CD4-positive, CD25-positive, alpha-beta regulatory T cell (primary cell): ENCODE results near the gene KRTAP10-3. TPM values are rescaled to one million over a fixed set of nuclear protein-coding genes. Genes with fewer than 3 reads are reported as not detected.

Experiments used
- ATAC-seq, 2 donors: fragments of 150-1000 bp; cut with Tn5 transposase; one replicate each; pipeline ENCODE4 v1.10.0; 2021; ENCODE audit warnings: low read depth in 2 of 2, moderate number of reproducible peaks in 2 of 2, moderate library complexity in 1 of 2
- DNase-seq, 3 donors: peaks; one replicate each; pipeline versions ENCODE4 v3.0.0 to v3.0.0-alpha.2; 2012 to 2022; ENCODE audit warnings: mixed read lengths in 1 of 3
- H3K27ac ChIP-seq: one replicate; pipeline ENCODE4 v1.7.0; 2013; ENCODE audit warnings: mild to moderate bottlenecking, low read length; ENCODE audit not compliant: insufficient read depth, poor library complexity, severe bottlenecking
- H3K27me3 ChIP-seq: one replicate; pipeline ENCODE4 v1.7.0; 2013; ENCODE audit warnings: low read length; ENCODE audit not compliant: control insufficient read depth, insufficient read depth
- H3K36me3 ChIP-seq: one replicate; pipeline ENCODE4 v1.7.0; 2013; ENCODE audit warnings: mild to moderate bottlenecking, low read length, moderate library complexity; ENCODE audit not compliant: control insufficient read depth, insufficient read depth
- H3K4me1 ChIP-seq: 2 replicates; pipeline ENCODE4 v1.7.0; 2013; ENCODE audit warnings: mild to moderate bottlenecking, low read length; ENCODE audit not compliant: insufficient read depth, control insufficient read depth, poor library complexity, severe bottlenecking
- H3K4me3 ChIP-seq: one replicate; pipeline ENCODE4 v1.7.0; 2013; ENCODE audit warnings: low read depth, mild to moderate bottlenecking, low read length, moderate library complexity
- H3K9me3 ChIP-seq, 2 experiments: 1 replicate in 1 of 2; 2 replicates in 1 of 2; pipeline ENCODE4 v1.7.0; 2013; ENCODE audit warnings: low read length in 2 of 2, mild to moderate bottlenecking in 1 of 2, moderate library complexity in 1 of 2; ENCODE audit not compliant: control insufficient read depth in 2 of 2
- H3K27ac Mint-ChIP-seq, 3 donors: one replicate each; pipeline ENCODE4 v1.8.0; 2020 to 2022; ENCODE audit warnings: mild to moderate bottlenecking in 3 of 3, mixed read lengths in 3 of 3, moderate library complexity in 2 of 3
- H3K27me3 Mint-ChIP-seq: one replicate; pipeline ENCODE4 v1.8.0; 2022; ENCODE audit warnings: mild to moderate bottlenecking, mixed read lengths
- H3K36me3 Mint-ChIP-seq: one replicate; pipeline ENCODE4 v1.8.0; 2020; ENCODE audit warnings: mixed read lengths
- H3K4me1 Mint-ChIP-seq, 4 donors: one replicate each; pipeline ENCODE4 v1.8.0; 2020 to 2022; ENCODE audit warnings: mixed read lengths in 4 of 4, mild to moderate bottlenecking in 1 of 4
- H3K4me3 Mint-ChIP-seq, 4 donors: one replicate each; pipeline ENCODE4 v1.8.0; 2020 to 2022; ENCODE audit warnings: mild to moderate bottlenecking in 4 of 4, mixed read lengths in 4 of 4, moderate library complexity in 3 of 4
- H3K9me3 Mint-ChIP-seq, 7 donors: one replicate each; pipeline ENCODE4 v1.8.0; 2020 to 2022; ENCODE audit warnings: mixed read lengths in 7 of 7, mild to moderate bottlenecking in 3 of 7, moderate library complexity in 2 of 7
- polyA plus RNA-seq, 4 donors: library from polyadenylated mRNA; unstranded; fragments of 300-500 nt; fragmentation: Illumina TruSeq; gene quantifications; one replicate each; pipeline ENCODE4 v1.2.3, GENCODE V29; 2021
- total RNA-seq: library from RNA; stranded (reverse); gene quantifications from one replicate; pipeline ENCODE4 v1.2.3, GENCODE V29; 2022

KRTAP10-3 gene
- total and polyA plus RNA-seq, 5 donors from 2014 or later = not detected

DNA sequence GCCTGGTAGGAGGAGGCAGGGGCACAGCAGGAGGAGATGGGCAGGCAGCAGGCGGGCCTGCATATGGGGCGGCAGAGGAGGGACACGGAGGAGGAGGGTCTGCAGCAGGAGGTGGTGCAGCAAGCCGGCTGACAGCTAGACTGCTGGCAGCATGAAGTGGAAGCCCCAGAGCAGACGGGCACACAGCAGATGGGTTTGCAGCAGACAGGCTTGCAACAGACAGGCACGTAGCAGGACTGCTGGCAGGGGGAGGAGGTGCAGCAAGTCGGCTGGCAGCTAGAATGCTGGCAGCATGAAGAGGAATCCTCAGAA is 21.2 kb upstream of the KRTAP10-3 start:
- Mint-ChIP-seq H3K27ac (peak overlapping the region in 1 of 3 donors; percentile 58), H3K4me3 (peak overlapping the region in 1 of 4 donors; percentile 65), H3K9me3 (peaks cover 0 to 41% (median 10%) of the 10 kb centered on the region in 7 donors), H3K36me3 (peaks cover 6% of the 10 kb centered on the region), H3K4me1 (peaks cover 9 to 17% (median 11%) of the 10 kb centered on the region in 4 donors), H3K27me3 (peaks cover 32% of the 10 kb centered on the region)
- ATAC-seq = no peak
- peaks cover 2% of the 10 kb centered on the region for H3K4me1 ChIP-seq
- H3K36me3 ChIP-seq = no peaks in the 10 kb centered on the region
- no peaks in the 10 kb centered on the region for H3K27me3 ChIP-seq
- H3K27ac ChIP-seq = no peak overlapping the region
- no peak overlapping the region for H3K4me3 ChIP-seq
- peaks cover 21 to 26% of the 10 kb centered on the region in 2 experiments for H3K9me3 ChIP-seq
- no peak for DNase-seq

- Mint-ChIP-seq H3K9me3 (peaks cover 0 to 41% (median 10%) of the 10 kb centered on the region in 7 donors), H3K27ac (no peak overlapping the region), H3K36me3 (peaks cover 6% of the 10 kb centered on the region), H3K27me3 (peaks cover 33% of the 10 kb centered on the region), H3K4me1 (peaks cover 6 to 15% (median 8%) of the 10 kb centered on the region in 4 donors), H3K4me3 (no peak overlapping the region)
- no peak overlapping the region for H3K4me3 ChIP-seq
- no peaks in the 10 kb centered on the region for H3K36me3 ChIP-seq
- no peaks in the 10 kb centered on the region for H3K27me3 ChIP-seq
- ATAC-seq = no peak
- H3K4me1 ChIP-seq = peaks cover 5% of the 10 kb centered on the region
- DNase-seq = no peak
- peaks cover 21 to 26% of the 10 kb centered on the region in 2 experiments for H3K9me3 ChIP-seq
- no peak overlapping the region for H3K27ac ChIP-seq
These were observed 20.6 kb upstream of the KRTAP10-3 start for GRCh38 chr21:44579056-44579832.

DNA sequence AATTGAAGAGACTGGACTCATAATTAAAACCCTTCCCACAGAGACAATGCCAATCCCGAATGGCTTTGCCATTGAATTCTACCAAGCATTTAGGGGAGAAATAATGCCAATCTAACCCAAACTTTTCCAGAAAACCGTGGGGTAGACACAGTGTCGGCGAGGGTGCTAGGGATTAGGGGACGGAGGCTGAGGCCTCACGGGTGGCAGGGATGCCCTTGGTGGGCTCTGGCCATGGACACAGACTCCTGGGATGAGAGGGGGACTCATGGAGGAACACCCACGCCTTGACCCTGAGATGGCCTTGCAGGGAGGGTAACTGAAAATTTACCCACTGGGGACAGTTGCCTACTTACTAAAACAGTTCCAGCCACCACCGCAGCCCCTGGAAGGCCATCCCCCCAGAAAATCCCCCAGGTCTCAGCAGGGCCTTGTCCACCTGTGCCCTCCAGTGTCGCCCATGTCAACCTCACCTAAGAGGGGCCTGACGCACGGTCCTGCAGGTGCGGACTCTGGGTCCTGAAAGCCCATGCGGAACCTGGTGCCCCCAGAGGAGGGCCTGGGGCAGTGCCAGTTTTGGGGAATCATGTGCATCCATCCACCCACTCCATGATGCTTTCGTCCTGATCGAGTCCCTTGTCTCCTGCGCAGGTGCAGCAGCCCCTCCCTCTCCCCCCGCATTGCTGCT is 19.9 kb upstream of the KRTAP10-3 start:
- H3K36me3 ChIP-seq = no peaks in the 10 kb centered on the region
- H3K4me3 ChIP-seq = no peak overlapping the region
- peaks cover 0 to 41% (median 10%) of the 10 kb centered on the region in 7 donors for H3K9me3 Mint-ChIP-seq
- peaks cover 0 to 8% (median under 1%) of the 10 kb centered on the region in 4 donors for H3K4me1 Mint-ChIP-seq
- DNase-seq = no peak
- ATAC-seq = no peak
- H3K27me3 Mint-ChIP-seq = peaks cover 29% of the 10 kb centered on the region
- H3K9me3 ChIP-seq = peaks cover 21 to 26% of the 10 kb centered on the region in 2 experiments
- H3K27ac ChIP-seq = no peak overlapping the region
- H3K4me3 Mint-ChIP-seq = no peak overlapping the region
- no peaks in the 10 kb centered on the region for H3K27me3 ChIP-seq
- no peak overlapping the region for H3K27ac Mint-ChIP-seq
- peaks cover 5% of the 10 kb centered on the region for H3K4me1 ChIP-seq
- peaks cover 6% of the 10 kb centered on the region for H3K36me3 Mint-ChIP-seq

- H3K27ac Mint-ChIP-seq = no peak overlapping the region
- peaks cover 34% of the 10 kb centered on the region for H3K27me3 Mint-ChIP-seq
- peaks cover 0 to 31% (median 4%) of the 10 kb centered on the region in 7 donors for H3K9me3 Mint-ChIP-seq
- no peak overlapping the region for H3K4me3 Mint-ChIP-seq
- peaks cover 13 to 14% of the 10 kb centered on the region in 2 experiments for H3K9me3 ChIP-seq
- H3K4me1 ChIP-seq = peaks cover 5% of the 10 kb centered on the region
- ATAC-seq (no peak), DNase-seq (no peak)
- peaks cover 0 to 5% (median 0%) of the 10 kb centered on the region in 4 donors for H3K4me1 Mint-ChIP-seq
- no peaks in the 10 kb centered on the region for H3K27me3 ChIP-seq
- no peak overlapping the region for H3K4me3 ChIP-seq
- no peak overlapping the region for H3K27ac ChIP-seq
- H3K36me3 Mint-ChIP-seq = peaks cover 6% of the 10 kb centered on the region
- no peaks in the 10 kb centered on the region for H3K36me3 ChIP-seq
These were observed 17.4 kb upstream of the KRTAP10-3 start for GRCh38 chr21:44576025-44576420.

- H3K27me3 ChIP-seq = no peaks in the 10 kb centered on the region
- no peak overlapping the region for H3K4me3 ChIP-seq
- Mint-ChIP-seq H3K9me3 (peaks cover 0 to 27% (median 4%) of the 10 kb centered on the region in 7 donors), H3K27me3 (peaks cover 32% of the 10 kb centered on the region), H3K4me1 (peaks cover 0 to 5% (median 0%) of the 10 kb centered on the region in 4 donors), H3K27ac (no peak overlapping the region), H3K4me3 (no peak overlapping the region), H3K36me3 (peaks cover 6% of the 10 kb centered on the region)
- H3K36me3 ChIP-seq = no peaks in the 10 kb centered on the region
- no peak for ATAC-seq
- H3K9me3 ChIP-seq = peaks cover 11 to 12% of the 10 kb centered on the region in 2 experiments
- peaks cover 5% of the 10 kb centered on the region for H3K4me1 ChIP-seq
- no peak overlapping the region for H3K27ac ChIP-seq
- no peak for DNase-seq
These were observed 16.9 kb upstream of the KRTAP10-3 start for GRCh38 chr21:44575307-44576024.

GRCh38 chr21:44574457-44575306 is 16.1 kb upstream of the KRTAP10-3 start:
- H3K27me3 ChIP-seq = no peaks in the 10 kb centered on the region
- ATAC-seq = no peak
- H3K4me1 ChIP-seq = peaks cover 5% of the 10 kb centered on the region
- H3K27ac ChIP-seq = no peak overlapping the region
- no peak overlapping the region for H3K4me3 ChIP-seq
- peaks cover 0 to 22% (median 4%) of the 10 kb centered on the region in 7 donors for H3K9me3 Mint-ChIP-seq
- no peak for DNase-seq
- H3K27ac Mint-ChIP-seq = peak overlapping the region in 1 of 3 donors; percentile 36
- H3K27me3 Mint-ChIP-seq = peaks cover 32% of the 10 kb centered on the region
- peaks cover 0 to 5% (median 0%) of the 10 kb centered on the region in 4 donors for H3K4me1 Mint-ChIP-seq
- no peak overlapping the region for H3K4me3 Mint-ChIP-seq
- H3K36me3 Mint-ChIP-seq = peaks cover 6% of the 10 kb centered on the region
- H3K9me3 ChIP-seq = peaks cover 11 to 12% of the 10 kb centered on the region in 2 experiments
- H3K36me3 ChIP-seq = no peaks in the 10 kb centered on the region
